ENCODE measurements around the gene XAB2. TPM values are rescaled to one million over a fixed set of nuclear protein-coding genes. Genes with fewer than 3 reads are reported as not detected.

The XAB2 gene
- 25.2 and 46.3 TPM in 2 replicates for total RNA-seq

GRCh38 chr19:7629347-7630054 lies at the start of gene XAB2, which contains the start of gene PET100:
Gene XAB2, minus strand, starts transcription at chr19:7629545. Its CDS starts 18 bp downstream, at chr19:7629527.
Gene PET100, plus strand, starts transcription at chr19:7629793. Its CDS starts 41 bp downstream, at chr19:7629834.

GRCh38 chr19:7676854-7677253 lies 47.5 kb upstream of the XAB2 start, which contains the start of gene MCEMP1:
Gene MCEMP1, plus strand, starts transcription at chr19:7677090. Its CDS starts 31 bp downstream, at chr19:7677121.

GRCh38 chr19:7668842-7669241 lies 39.5 kb upstream of the XAB2 start, which contains the start of gene RETN:
Gene RETN, plus strand, starts transcription at chr19:7669049. Its CDS starts 278 bp downstream, at chr19:7669327.

GRCh38 chr19:7636691-7637373 lies 7.5 kb upstream of the XAB2 start, which contains the start of gene STXBP2:
Gene STXBP2, plus strand, starts transcription at chr19:7637110. Its CDS starts 40 bp downstream, at chr19:7637150.

GRCh38 chr19:7633698-7634097 lies 4.4 kb upstream of the XAB2 start, which contains the start of gene PCP2:
Gene PCP2, minus strand, starts transcription at chr19:7633719. Its CDS starts 262 bp downstream, at chr19:7633457.

GRCh38 chr19:7595466-7596133 lies 33.7 kb downstream of the XAB2 start, which contains the start of gene CAMSAP3:
Gene CAMSAP3, plus strand, starts transcription at chr19:7595863. Its CDS starts 140 bp downstream, at chr19:7596003.

Other genes starting within 250 kb of the XAB2 start
- gene PEX11G, start 140.5 kb downstream of the XAB2 start, total RNA-seq = 1.5 and 3.3 TPM in 2 replicates
- 11.9 and 21.5 TPM in 2 replicates for gene ZNF358, start 113.4 kb downstream of the XAB2 start, total RNA-seq
- 4.3 and 5.6 TPM in 2 replicates for gene MCOLN1, start 106.9 kb downstream of the XAB2 start, total RNA-seq
- gene PNPLA6, start 93.8 kb downstream of the XAB2 start, total RNA-seq = 83.7 and 132 TPM in 2 replicates
- gene CAMSAP3, start 33.7 kb downstream of the XAB2 start, total RNA-seq = not detected in 2 replicates
- 7.5 and 8.6 TPM in 2 replicates for gene PET100, start 248 bp upstream of the XAB2 start, total RNA-seq
- gene PCP2, start 4.2 kb upstream of the XAB2 start, total RNA-seq = not detected in 2 replicates
- gene STXBP2, start 7.6 kb upstream of the XAB2 start, total RNA-seq = 7.7 and 18.5 TPM in 2 replicates
- gene RETN, start 39.5 kb upstream of the XAB2 start, total RNA-seq = not detected in 2 replicates
- gene MCEMP1, start 47.5 kb upstream of the XAB2 start, total RNA-seq = not detected in 2 replicates
- gene TRAPPC5, start 51.3 kb upstream of the XAB2 start, total RNA-seq = 52.3 and 56.1 TPM in 2 replicates
- gene FCER2, start 72.6 kb upstream of the XAB2 start, total RNA-seq = not detected in 2 replicates
- not detected in 2 replicates for gene CLEC4G, start 102.6 kb upstream of the XAB2 start, total RNA-seq
- gene CD209, start 118.0 kb upstream of the XAB2 start, total RNA-seq = not detected in 2 replicates
- not detected in 2 replicates for gene CLEC4M, start 133.7 kb upstream of the XAB2 start, total RNA-seq
- 19.0 and 25.4 TPM in 2 replicates for gene EVI5L, start 200.7 kb upstream of the XAB2 start, total RNA-seq
- 0.09 TPM in 1 of 2 replicates, not detected in the other for gene PRR36, start 244.8 kb upstream of the XAB2 start, total RNA-seq